Activated CD4-positive, alpha-beta memory T cell treated with anti-CD3 and anti-CD28 coated beads for 36 hours (primary cell): ENCODE measurements around the gene ASB16. TPM values are rescaled to one million over a fixed set of nuclear protein-coding genes. Genes with fewer than 3 reads are reported as not detected.
A peak's percentile ranks its signal among the peaks of the same experiment; 100 is the strongest.

Experiments
- CTCF ChIA-PET: fragments of 350-600 bp; sonication (Branson Sonifier 250); formaldehyde crosslinking; loops from one replicate; lab custom pipeline; 2021; ENCODE audit warnings: antibody characterized with exemption, inconsistent platforms; lab: Charles Lee
- POLR2A ChIA-PET: fragments of 350-600 bp; sonication (Branson Sonifier 250); formaldehyde crosslinking; loops from one replicate; lab custom pipeline; 2021; ENCODE audit warnings: antibody characterized with exemption; lab: Charles Lee
- DNase-seq: peaks from one replicate; pipeline ENCODE4 v3.0.0-alpha.2; 2020
- H3K27ac Mint-ChIP-seq: one replicate; pipeline ENCODE4 v1.8.0; 2021; ENCODE audit warnings: mixed read lengths
- H3K27me3 Mint-ChIP-seq: one replicate; pipeline ENCODE4 v1.8.0; 2021; ENCODE audit warnings: mixed read lengths
- H3K36me3 Mint-ChIP-seq: one replicate; pipeline ENCODE4 v1.8.0; 2021; ENCODE audit warnings: mixed read lengths
- H3K4me1 Mint-ChIP-seq: one replicate; pipeline ENCODE4 v1.8.0; 2021; ENCODE audit warnings: low read depth, mixed read lengths
- H3K4me3 Mint-ChIP-seq: one replicate; pipeline ENCODE4 v1.8.0; 2021; ENCODE audit warnings: mild to moderate bottlenecking, mixed read lengths
- H3K9me3 Mint-ChIP-seq: one replicate; pipeline ENCODE4 v1.8.0; 2021; ENCODE audit warnings: mixed read lengths
- intact Hi-C: fragments of 100-400 bp; cut with micrococcal nuclease; formaldehyde crosslinking; loops from one replicate; pipeline ENCODE4 v1.15.1; 2023
- microRNA-seq: library from miRNA; unstranded; fragments of <30 nt; microRNA quantifications from one replicate; pipeline ENCODE4 v1.2.0, GENCODE V29; 2022; ENCODE audit warnings: borderline number of aligned reads, borderline microRNAs expressed, borderline replicate concordance
- total RNA-seq, 2 experiments: library from RNA; stranded (reverse); gene quantifications; one replicate each; pipeline ENCODE4 v1.2.3, GENCODE V29; 2021

Gene ASB16
- total RNA-seq, 2 experiments from 2014 or later, result 0.19 TPM; not detected in 1

GRCh38 chr17:44220213-44221083 is 49.9 kb downstream of the ASB16 start:
- Mint-ChIP-seq H3K27ac (peak overlapping the region; percentile 96), H3K4me3 (peak overlapping the region; percentile 85), H3K36me3 (peaks cover 25% of the 10 kb centered on the region), H3K4me1 (peaks cover 21% of the 10 kb centered on the region), H3K27me3 (no peaks in the 10 kb centered on the region), H3K9me3 (no peaks in the 10 kb centered on the region)
- CTCF ChIA-PET, result interaction anchor here (0.6 to 5.0 kb wide), 13 partner anchors 10 to 303 kb away, joined by 3 to 86 read pairs (median 3); partner anchors contain the start of genes GRN and TMUB2
- DNase-seq, result peak; percentile 70
- intact Hi-C loops, result loop anchor here (2.0 kb wide), 1 partner anchor 80 kb away; the partner anchor contains the start of gene HROB
- POLR2A ChIA-PET, result interaction anchor here (0.6 to 3.6 kb wide), 11 partner anchors 10 to 130 kb away, joined by 3 to 43 read pairs (median 5); partner anchors contain the start of genes ATXN7L3 and GRN

- CTCF ChIA-PET, result interaction anchor here (0.6 to 5.0 kb wide), 13 partner anchors 10 to 302 kb away, joined by 3 to 86 read pairs (median 3); partner anchors contain the start of genes GRN, HDAC5 and TMUB2
- POLR2A ChIA-PET, result interaction anchor here (0.5 to 3.6 kb wide), 17 partner anchors 10 to 1297 kb away, joined by 3 to 43 read pairs (median 4); partner anchors contain the start of genes ATXN7L3, GRN, HDAC5 and TMUB2
- H3K27ac Mint-ChIP-seq, result peak overlapping the region; percentile 83
- peaks cover 13% of the 10 kb centered on the region for H3K4me1 Mint-ChIP-seq
- peak overlapping the region; percentile 85 for H3K4me3 Mint-ChIP-seq
- H3K27me3 Mint-ChIP-seq, result no peaks in the 10 kb centered on the region
- H3K9me3 Mint-ChIP-seq, result no peaks in the 10 kb centered on the region
- peak; percentile 79 for DNase-seq
- H3K36me3 Mint-ChIP-seq, result peaks cover 17% of the 10 kb centered on the region
- intact Hi-C loops, result loop anchor here (2.0 kb wide), 1 partner anchor 80 kb away; the partner anchor contains the start of gene HROB
These were observed 50.8 kb downstream of the ASB16 start for GRCh38 chr17:44221084-44221861.

GRCh38 chr17:44221862-44222111 is 51.3 kb downstream of the ASB16 start:
- Mint-ChIP-seq H3K27ac (peak overlapping the region; percentile 83), H3K27me3 (no peaks in the 10 kb centered on the region), H3K9me3 (no peaks in the 10 kb centered on the region), H3K36me3 (peaks cover 11% of the 10 kb centered on the region), H3K4me1 (peaks cover 8% of the 10 kb centered on the region), H3K4me3 (peak overlapping the region; percentile 85)
- POLR2A ChIA-PET, result interaction anchor here (0.5 to 3.6 kb wide), 13 partner anchors 11 to 1297 kb away, joined by 3 to 43 read pairs (median 4); partner anchors contain the start of genes ATXN7L3, GRN, HDAC5 and TMUB2
- no peak for DNase-seq
- intact Hi-C loops, result loop anchor here (2.0 kb wide), 1 partner anchor 81 kb away; the partner anchor contains the start of gene HROB
- CTCF ChIA-PET, result interaction anchor here (0.9 to 5.0 kb wide), 11 partner anchors 9 to 302 kb away, joined by 3 to 86 read pairs (median 4); partner anchors contain the start of genes GRN and HDAC5

GRCh38 chr17:44222112-44222869 is 51.8 kb downstream of the ASB16 start:
- Mint-ChIP-seq H3K9me3 (no peaks in the 10 kb centered on the region), H3K27ac (peak overlapping the region; percentile 83)

GRCh38 chr17:44223541-44224071 is 53.1 kb downstream of the ASB16 start:
- H3K27me3 Mint-ChIP-seq, result no peaks in the 10 kb centered on the region
- ChIA-PET POLR2A (no interaction called here), CTCF (interaction anchor here (1.7 kb wide), 1 partner anchor 14 kb away, joined by 6 read pairs; no protein-coding TSS in a partner anchor)
- no peak for DNase-seq
- no peak overlapping the region for H3K27ac Mint-ChIP-seq
- H3K36me3 Mint-ChIP-seq, result peaks cover 3% of the 10 kb centered on the region
- H3K9me3 Mint-ChIP-seq, result no peaks in the 10 kb centered on the region
- intact Hi-C loops, result no loop called here
- peaks cover 5% of the 10 kb centered on the region for H3K4me1 Mint-ChIP-seq
- H3K4me3 Mint-ChIP-seq, result no peak overlapping the region

More at GRCh38 chr17:44222112-44222869, 51.8 kb downstream of the ASB16 start:
- H3K4me3 Mint-ChIP-seq, result peak overlapping the region; percentile 85
- H3K4me1 Mint-ChIP-seq, result peaks cover 5% of the 10 kb centered on the region
- H3K36me3 Mint-ChIP-seq, result peaks cover 8% of the 10 kb centered on the region
- DNase-seq, result peak; percentile 71
- H3K27me3 Mint-ChIP-seq, result no peaks in the 10 kb centered on the region
- POLR2A ChIA-PET, result interaction anchor here (0.5 to 3.6 kb wide), 9 partner anchors 11 to 1298 kb away, joined by 3 to 43 read pairs (median 5); partner anchors contain the start of genes ATXN7L3, HDAC5 and TMUB2
- intact Hi-C loops, result no loop called here
- CTCF ChIA-PET, result interaction anchor here (0.9 to 5.0 kb wide), 9 partner anchors 9 to 129 kb away, joined by 3 to 86 read pairs (median 6); partner anchors contain the start of genes GRN and HDAC5

Small RNA genes within 50 kb of the gene (microRNA-seq; reads per million reads assigned to microRNA genes)
- not detected for gene MIR6782

Other genes starting within 250 kb of the ASB16 start
- under 1 TPM in 1 of 2 experiments, not detected in 1; 0.90 TPM for gene PPY, start 228.2 kb upstream of the ASB16 start, total RNA-seq
- not detected for gene PYY, start 216.8 kb upstream of the ASB16 start, total RNA-seq
- gene NAGS, start 166.1 kb upstream of the ASB16 start, total RNA-seq, result 1 to 10 TPM; 1.5 to 1.7 TPM
- gene TMEM101, start 155.7 kb upstream of the ASB16 start, total RNA-seq, result 10 to 100 TPM; 27.6 to 28.2 TPM
- gene LSM12, start 104.0 kb upstream of the ASB16 start, total RNA-seq, result 10 to 100 TPM; 76.8 to 81.8 TPM
- gene G6PC3, start 100.0 kb upstream of the ASB16 start, total RNA-seq, result 10 to 100 TPM; 20.7 to 21.9 TPM
- 10 to 100 TPM; 18.0 to 19.0 TPM for gene HDAC5, start 47.1 kb upstream of the ASB16 start, total RNA-seq
- gene HROB, start 28.8 kb upstream of the ASB16 start, total RNA-seq, result 10 to 100 TPM; 17.9 to 19.8 TPM
- 10 to 100 TPM; 21.8 to 21.9 TPM for gene TMUB2, start 16.3 kb downstream of the ASB16 start, total RNA-seq
- gene ATXN7L3, start 29.2 kb downstream of the ASB16 start, total RNA-seq, result 10 to 100 TPM; 63.4 to 69.7 TPM
- gene UBTF, start 49.0 kb downstream of the ASB16 start, total RNA-seq, result 100 to 1,000 TPM; 112 to 118 TPM
- not detected for gene SLC4A1, start 97.4 kb downstream of the ASB16 start, total RNA-seq
- gene RUNDC3A, start 137.9 kb downstream of the ASB16 start, total RNA-seq, result not detected
- 100 to 1,000 TPM; 121 to 122 TPM for gene SLC25A39, start 154.1 kb downstream of the ASB16 start, total RNA-seq
- 10 to 100 TPM; 59.7 to 62.4 TPM for gene GRN, start 174.6 kb downstream of the ASB16 start, total RNA-seq
- under 1 TPM; 0.19 to 0.21 TPM for gene FAM171A2, start 193.1 kb downstream of the ASB16 start, total RNA-seq
- gene ITGA2B, start 218.9 kb downstream of the ASB16 start, total RNA-seq, result 1 to 10 TPM; 1.0 to 1.4 TPM